Activated gamma-delta T cell treated with anti-CD3 and anti-CD28 coated beads, Interleukin-2, amount 50 U/mL, for 16 hours (primary cell): Measurements from ENCODE around the gene RSRC1.
"Not testable (repeated sequence)": the region's sequence is repeated elsewhere in the genome, so short reads cannot be mapped to it uniquely, and the experiment has no call there.

Source experiments
- DNase-seq: peaks from one replicate; pipeline ENCODE4 v3.0.0-alpha.2; 2020; ENCODE audit warnings: low read depth

The RSRC1 gene

DNA sequence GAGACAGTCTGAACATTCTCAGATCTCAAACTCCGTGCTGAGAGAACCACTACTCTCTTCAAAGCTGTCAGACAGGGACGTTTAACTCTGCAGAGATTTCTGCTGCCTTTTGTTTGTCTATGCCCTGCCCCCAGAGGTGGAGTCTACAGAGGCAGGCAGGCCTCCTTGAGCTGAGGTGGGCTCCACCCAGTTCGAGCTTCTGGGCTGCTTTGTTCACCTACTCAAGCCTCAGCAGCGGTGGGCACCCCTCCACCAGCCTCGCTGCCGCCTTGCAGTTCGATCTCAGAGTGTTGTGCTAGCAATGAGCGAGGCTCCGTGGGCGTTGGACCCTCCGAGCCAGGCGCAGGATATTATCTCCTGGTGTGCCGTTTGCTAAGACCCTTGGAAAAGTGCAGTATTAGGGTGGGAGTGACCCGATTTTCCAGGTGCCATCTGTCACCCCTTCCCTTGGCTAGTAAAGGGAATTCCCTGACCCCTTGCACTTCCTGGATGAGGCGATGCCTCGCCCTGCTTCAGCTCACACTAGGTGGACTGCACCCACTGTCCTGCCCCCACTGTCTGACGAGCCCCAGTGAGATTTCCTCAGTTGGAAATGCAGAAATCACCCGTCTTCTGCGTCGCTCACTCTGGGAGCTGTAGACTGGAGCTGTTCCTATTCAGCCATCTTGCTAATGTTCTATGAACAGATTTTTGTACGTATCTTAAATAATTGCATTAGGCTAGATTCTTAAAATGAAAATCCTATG lies 220.0 kb downstream of the RSRC1 start:
- not testable (repeated sequence) for DNase-seq

DNA sequence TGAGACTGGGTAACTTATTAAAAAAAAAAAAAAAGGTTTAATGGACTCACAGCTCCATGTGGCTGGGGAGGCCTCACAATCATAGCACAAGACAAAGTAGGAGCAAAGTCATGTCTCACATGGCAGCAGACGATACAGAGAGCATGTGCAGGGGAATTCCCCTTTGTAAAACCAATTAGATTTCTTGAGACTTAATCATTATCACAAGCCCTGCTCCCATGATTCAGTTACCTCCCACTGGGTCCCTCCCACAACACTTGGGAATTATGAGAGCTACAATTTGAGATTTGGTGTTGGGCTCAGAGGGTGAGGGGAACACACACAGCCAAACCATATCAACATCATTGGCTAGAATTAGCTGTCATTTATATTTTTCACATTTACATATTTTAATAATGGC lies 221.0 kb downstream of the RSRC1 start:
- no peak for DNase-seq

GRCh38 chr3:158333736-158334135 lies 223.8 kb downstream of the RSRC1 start:
- DNase-seq = no peak

- no peak for DNase-seq
Observed at GRCh38 chr3:158337110-158337509, 227.2 kb downstream of the RSRC1 start.

DNA sequence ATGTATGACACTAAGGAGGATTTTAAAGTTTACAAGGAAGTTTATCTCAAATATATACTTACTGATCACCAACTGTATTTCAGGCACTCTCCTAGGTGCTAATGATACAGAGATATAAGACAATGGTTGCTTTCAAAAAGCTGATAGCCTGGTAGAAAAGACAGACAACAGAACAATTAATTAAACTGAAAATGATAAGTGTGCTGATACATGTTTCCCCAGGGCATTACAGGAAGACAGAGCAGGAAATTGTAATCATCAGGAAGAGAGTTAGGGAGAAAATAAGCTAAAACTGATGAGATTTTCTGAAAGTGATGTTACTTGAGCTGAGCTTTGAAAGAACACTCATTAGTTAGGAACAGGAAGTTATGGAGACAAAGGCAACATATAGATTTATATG lies 229.7 kb downstream of the RSRC1 start:
- no peak for DNase-seq

DNA sequence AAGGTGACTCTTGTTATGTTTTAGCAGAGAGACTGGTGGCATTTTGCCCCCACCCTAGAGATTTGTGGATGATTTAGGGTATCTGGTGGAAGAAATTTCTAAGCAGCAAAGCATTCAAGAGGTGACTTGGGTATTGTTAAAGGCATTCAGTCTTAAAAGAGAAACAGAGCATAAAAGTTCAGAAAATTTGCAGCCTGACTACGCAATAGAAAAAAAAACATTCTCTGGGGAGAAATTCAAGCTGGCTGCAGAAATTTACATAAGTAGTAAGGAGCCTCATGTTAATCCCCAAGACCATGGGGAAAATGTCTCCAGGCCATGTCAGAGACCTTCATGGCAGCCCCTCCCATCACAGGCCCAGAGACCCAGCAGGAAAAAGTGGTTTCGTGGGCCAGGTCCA lies 231.1 kb downstream of the RSRC1 start:
- DNase-seq = not testable (repeated sequence)

GRCh38 chr3:158347966-158348365 lies 238.1 kb downstream of the RSRC1 start:
- no peak for DNase-seq

DNA sequence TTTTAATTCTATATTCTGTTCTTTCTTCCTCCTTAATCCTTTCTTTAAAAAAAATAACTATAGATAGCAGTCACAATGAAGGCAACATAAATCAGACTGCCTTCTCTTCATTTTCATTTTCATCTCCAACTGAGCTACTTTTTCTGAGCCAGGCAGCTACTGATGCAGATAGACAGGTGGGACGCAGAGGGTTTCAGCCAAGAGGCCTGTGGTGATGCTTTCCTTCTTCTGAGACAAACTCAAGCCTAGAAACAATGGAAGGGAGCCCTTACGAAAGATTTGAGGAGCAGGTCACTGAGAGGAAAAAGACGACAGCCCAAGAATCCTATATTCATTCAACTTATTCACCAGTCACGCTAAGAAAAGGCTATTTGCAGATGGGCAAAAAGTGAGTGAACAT lies 241.1 kb downstream of the RSRC1 start:
- no peak for DNase-seq

DNA sequence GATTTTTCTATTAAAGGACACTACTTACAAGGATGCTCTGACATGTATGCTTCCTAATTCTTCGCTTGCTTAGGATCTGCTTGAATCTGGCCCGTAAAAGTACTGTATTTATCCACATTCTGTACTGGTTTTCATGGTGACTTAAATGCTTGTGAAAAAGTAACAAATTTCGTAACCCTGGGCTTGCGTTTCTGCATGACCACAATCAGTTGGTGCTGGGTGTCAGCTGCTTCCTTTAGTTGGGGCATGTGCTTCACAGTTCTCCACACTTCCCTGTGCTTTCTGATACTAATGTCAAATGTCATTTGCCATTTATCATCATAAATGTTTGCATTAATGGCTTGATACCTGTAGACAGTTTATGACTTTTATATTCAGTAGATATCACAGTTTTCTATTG lies 242.7 kb downstream of the RSRC1 start:
- DNase-seq = no peak

- no peak for DNase-seq
Observed at GRCh38 chr3:158354713-158355112, 244.8 kb downstream of the RSRC1 start.

- DNase-seq = no peak
Observed at GRCh38 chr3:158355623-158356588, 246.0 kb downstream of the RSRC1 start.

DNA sequence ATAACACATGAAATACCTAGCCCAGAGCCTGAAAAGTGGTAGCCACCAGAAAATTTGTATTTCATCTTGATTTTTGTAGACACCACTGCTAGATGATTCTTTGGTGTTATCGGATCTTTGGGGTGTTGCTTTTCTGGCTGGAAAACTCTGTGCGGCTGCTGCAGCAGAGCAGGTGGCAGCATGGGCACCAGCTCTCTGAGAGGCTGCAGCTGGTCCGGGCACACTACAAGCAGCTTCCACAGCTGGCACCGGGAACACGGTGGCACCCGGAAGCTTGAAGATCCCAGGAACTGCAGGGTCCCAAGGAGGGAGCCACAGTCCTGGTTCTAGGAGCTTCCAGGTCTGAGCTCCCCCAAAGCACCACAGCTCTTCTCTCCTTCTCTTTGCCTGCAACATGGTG lies 249.4 kb downstream of the RSRC1 start:
- DNase-seq = no peak

DNA sequence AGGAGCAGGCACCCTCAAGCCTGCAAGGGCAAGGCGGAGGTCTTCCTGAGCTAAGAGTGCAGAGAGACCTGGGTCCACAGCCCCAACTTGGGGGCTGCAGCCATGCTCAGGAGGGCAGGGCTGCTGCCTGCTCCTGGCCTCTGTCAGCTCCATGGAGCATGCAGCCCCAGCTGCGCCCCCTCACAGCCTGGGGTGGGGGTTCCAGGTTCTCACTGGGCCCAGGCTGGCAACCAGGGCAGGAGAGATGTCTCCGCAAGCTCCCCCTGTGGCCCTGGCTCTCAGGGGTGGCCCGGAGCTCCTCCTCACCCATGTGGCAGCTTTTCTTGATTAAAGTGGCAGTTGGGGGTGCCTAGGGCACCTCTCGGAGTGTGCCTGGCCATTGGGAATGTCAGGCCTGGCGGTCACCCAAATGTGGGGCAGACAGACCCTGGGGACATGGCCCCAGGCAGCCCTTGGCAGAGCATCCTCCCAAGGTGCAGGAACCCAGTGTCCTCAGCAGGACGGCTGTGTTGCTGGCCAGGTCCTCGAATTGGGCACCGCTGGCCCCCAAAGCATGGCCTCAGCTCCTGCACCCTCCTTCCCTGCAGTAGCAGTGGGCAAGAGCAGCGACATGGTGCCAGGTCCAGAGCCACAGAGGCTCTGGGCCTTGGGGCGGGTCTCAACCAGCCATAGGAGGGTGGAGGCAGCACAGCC lies 251.0 kb downstream of the RSRC1 start:
- no peak for DNase-seq

GRCh38 chr3:158368271-158368670 lies 258.4 kb downstream of the RSRC1 start:
- DNase-seq = no peak

GRCh38 chr3:158369279-158369678 lies 259.4 kb downstream of the RSRC1 start:
- no peak for DNase-seq

DNA sequence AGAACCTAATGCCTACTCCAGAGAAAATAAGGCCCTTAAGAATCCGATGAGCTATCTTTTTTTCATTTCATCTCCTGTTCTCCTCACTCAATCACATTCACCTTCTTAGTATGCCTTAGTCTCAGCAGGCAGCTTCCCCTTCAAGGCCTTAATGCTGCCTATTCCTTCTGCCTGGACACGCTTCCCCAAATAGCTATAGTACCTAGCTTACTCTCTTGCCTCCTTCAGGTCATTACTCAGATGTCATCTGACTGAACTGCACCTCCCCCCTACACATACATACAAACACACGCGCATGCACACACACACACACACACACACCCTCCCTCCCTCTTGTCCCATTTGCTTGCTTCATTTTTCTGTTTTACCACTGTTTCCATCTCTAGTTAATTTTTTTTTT lies 269.6 kb downstream of the RSRC1 start:
- no peak for DNase-seq

GRCh38 chr3:158381262-158381868 lies 271.5 kb downstream of the RSRC1 start:
- no peak for DNase-seq

DNA sequence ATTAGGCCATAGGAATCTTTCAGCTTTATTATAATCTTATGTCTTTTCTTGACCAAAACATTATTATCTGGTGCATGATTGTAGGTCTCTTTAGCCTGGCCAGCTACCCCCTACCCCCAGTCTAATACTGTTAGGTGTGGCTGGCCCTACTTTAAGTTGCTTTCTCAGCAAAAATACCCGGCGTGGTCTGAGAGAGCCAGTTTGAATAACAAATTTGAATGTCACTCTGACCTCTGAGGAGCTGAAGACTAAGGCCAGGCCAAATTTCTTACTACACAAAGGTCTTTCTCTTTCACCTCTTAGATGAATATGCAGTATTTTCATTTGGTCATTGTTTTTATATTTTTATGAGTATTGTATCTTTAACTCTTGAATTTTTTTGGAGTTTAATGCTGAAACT lies 272.6 kb downstream of the RSRC1 start:
- DNase-seq = no peak

DNA sequence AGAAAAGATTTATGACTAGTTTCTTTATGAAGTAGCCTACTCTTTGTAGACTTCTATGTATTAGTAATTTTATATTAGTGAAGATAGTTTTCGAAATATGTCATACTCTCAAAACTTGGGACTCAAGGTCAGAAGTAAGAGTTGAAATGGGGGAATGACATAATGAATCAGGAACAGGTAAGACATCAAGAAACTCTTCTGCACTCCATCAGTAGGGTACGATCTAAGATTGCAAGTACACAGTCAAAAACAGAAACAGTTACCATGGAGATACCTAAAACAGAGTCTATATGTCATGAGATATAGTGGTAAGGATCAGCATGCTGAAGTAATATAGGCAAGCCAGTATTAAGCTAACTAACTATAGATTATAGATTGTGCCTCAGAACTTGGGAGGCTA lies 274.1 kb downstream of the RSRC1 start:
- no peak for DNase-seq

- DNase-seq = no peak
Observed at GRCh38 chr3:158395421-158395820, 285.5 kb downstream of the RSRC1 start.

- no peak for DNase-seq
Observed at GRCh38 chr3:158402590-158402989, 292.7 kb downstream of the RSRC1 start.

DNA sequence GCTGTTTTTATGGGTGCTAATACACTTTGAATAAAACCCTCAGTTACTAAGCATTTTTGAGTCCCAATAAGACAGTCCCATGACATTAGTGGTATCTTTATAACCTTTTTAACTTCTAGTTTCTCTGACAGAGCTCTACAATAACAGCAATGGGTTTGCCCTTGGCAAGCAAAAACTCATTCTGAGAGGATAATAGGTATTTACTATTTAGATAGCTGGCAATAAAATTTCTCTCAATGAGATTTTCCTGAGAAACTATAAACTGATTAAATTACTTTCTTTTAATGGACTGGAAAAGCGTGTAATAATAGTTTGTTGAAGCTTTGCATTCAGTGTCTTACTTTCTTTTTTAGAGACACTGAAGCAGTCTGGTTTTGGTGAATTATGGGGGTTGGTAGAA lies 293.1 kb downstream of the RSRC1 start:
- no peak for DNase-seq
